Measurements from ENCODE around the gene NPTN. TPM values are rescaled to one million over a fixed set of nuclear protein-coding genes. Genes with fewer than 3 reads are reported as not detected.
"Not testable (repeated sequence)": the region's sequence is repeated elsewhere in the genome, so short reads cannot be mapped to it uniquely, and the experiment has no call there.

Gene NPTN
- total RNA-seq, 2 experiments from 2014 or later, result 44.5 to 46.0 TPM

- POLR2A ChIA-PET; H3K4me1 Mint-ChIP-seq; H3K27me3 Mint-ChIP-seq; H3K9me3 Mint-ChIP-seq; H3K36me3 Mint-ChIP-seq (ENCODE audit: low read depth); H3K4me3 Mint-ChIP-seq; H3K27ac Mint-ChIP-seq; DNase-seq: not testable (repeated sequence)
- CTCF ChIA-PET, result interaction anchor here (2.3 kb wide), 1 partner anchor 87 kb away, joined by 6 read pairs; no protein-coding TSS in a partner anchor
Measured at GRCh38 chr15:73548925-73549324, 84.3 kb downstream of the NPTN start.

GRCh38 chr15:73541479-73541878 lies 91.7 kb downstream of the NPTN start:
- Mint-ChIP-seq H3K9me3 (no peaks in the 10 kb centered on the region), H3K27ac (no peak overlapping the region), H3K4me1 (no peaks in the 10 kb centered on the region), H3K36me3 (ENCODE audit: low read depth) (no peaks in the 10 kb centered on the region), H3K27me3 (no peaks in the 10 kb centered on the region), H3K4me3 (no peak overlapping the region)
- no peak for DNase-seq
- ChIA-PET POLR2A (no interaction called here), CTCF (no interaction called here)

- Mint-ChIP-seq H3K4me3 (no peak overlapping the region), H3K4me1 (no peaks in the 10 kb centered on the region), H3K27me3 (peaks cover 1% of the 10 kb centered on the region), H3K27ac (no peak overlapping the region), H3K9me3 (no peaks in the 10 kb centered on the region), H3K36me3 (ENCODE audit: low read depth) (no peaks in the 10 kb centered on the region)
- DNase-seq, result no peak
- ChIA-PET POLR2A (no interaction called here), CTCF (interaction anchor here (0.7 kb wide), 1 partner anchor 20 kb away, joined by 3 read pairs; no protein-coding TSS in a partner anchor)
Measured at GRCh38 chr15:73540161-73540560, 93.0 kb downstream of the NPTN start.

GRCh38 chr15:73539212-73540128 lies 93.7 kb downstream of the NPTN start:
- no peak overlapping the region for H3K4me3 Mint-ChIP-seq
- ChIA-PET CTCF (interaction anchor here (0.6 to 0.7 kb wide), 2 partner anchors 21 to 70 kb away, joined by 3 read pairs; no protein-coding TSS in a partner anchor), POLR2A (no interaction called here)

GRCh38 chr15:73538563-73539211 lies 94.5 kb downstream of the NPTN start:
- CTCF ChIA-PET, result interaction anchor here (0.6 kb wide), 1 partner anchor 69 kb away, joined by 3 read pairs; no protein-coding TSS in a partner anchor
- POLR2A ChIA-PET, result no interaction called here
- H3K4me3 Mint-ChIP-seq, result no peak overlapping the region
- no peaks in the 10 kb centered on the region for H3K4me1 Mint-ChIP-seq
- no peak for DNase-seq
- no peak overlapping the region for H3K27ac Mint-ChIP-seq
- no peaks in the 10 kb centered on the region for H3K36me3 Mint-ChIP-seq (ENCODE audit: low read depth)
- no peaks in the 10 kb centered on the region for H3K9me3 Mint-ChIP-seq
- H3K27me3 Mint-ChIP-seq, result peaks cover 1% of the 10 kb centered on the region

More at GRCh38 chr15:73539212-73540128, 93.7 kb downstream of the NPTN start:
- Mint-ChIP-seq H3K9me3 (no peaks in the 10 kb centered on the region), H3K36me3 (ENCODE audit: low read depth) (no peaks in the 10 kb centered on the region), H3K27me3 (peaks cover 1% of the 10 kb centered on the region), H3K27ac (no peak overlapping the region), H3K4me1 (no peaks in the 10 kb centered on the region)
- DNase-seq, result no peak

GRCh38 chr15:73538123-73538522 lies 95.1 kb downstream of the NPTN start:
- no peak overlapping the region for H3K4me3 Mint-ChIP-seq
- DNase-seq, result no peak
- POLR2A ChIA-PET, result no interaction called here
- H3K27ac Mint-ChIP-seq, result no peak overlapping the region
- H3K4me1 Mint-ChIP-seq, result no peaks in the 10 kb centered on the region
- no peaks in the 10 kb centered on the region for H3K9me3 Mint-ChIP-seq
- no peaks in the 10 kb centered on the region for H3K36me3 Mint-ChIP-seq (ENCODE audit: low read depth)
- peaks cover 1% of the 10 kb centered on the region for H3K27me3 Mint-ChIP-seq
- CTCF ChIA-PET, result no interaction called here

DNA sequence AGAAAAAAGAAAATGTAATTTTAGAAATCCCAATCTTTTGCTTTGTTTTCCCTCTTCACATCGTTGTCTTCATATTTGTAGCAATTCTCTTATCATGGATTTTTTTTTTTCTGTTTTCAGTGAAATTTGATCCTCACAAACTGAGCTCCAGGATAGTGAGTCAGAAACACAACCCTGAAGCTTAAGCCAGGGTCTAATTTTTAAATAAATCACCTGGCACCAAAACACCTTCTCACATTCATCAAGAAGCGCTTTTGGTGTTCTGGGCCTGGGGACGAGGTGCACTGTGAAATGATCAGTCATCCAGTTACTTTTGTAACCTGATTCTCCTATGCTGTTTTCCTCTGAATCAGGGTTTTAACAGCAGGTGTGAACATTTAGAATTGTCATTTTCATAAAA lies 102.5 kb downstream of the NPTN start:
- Mint-ChIP-seq H3K4me1 (no peaks in the 10 kb centered on the region), H3K4me3 (no peak overlapping the region), H3K27ac (no peak overlapping the region), H3K36me3 (ENCODE audit: low read depth) (no peaks in the 10 kb centered on the region), H3K27me3 (peaks cover 6% of the 10 kb centered on the region), H3K9me3 (no peaks in the 10 kb centered on the region)
- ChIA-PET CTCF (interaction anchor here (0.6 to 1.8 kb wide), 2 partner anchors 106 to 961 kb away, joined by 3 to 7 read pairs; no protein-coding TSS in a partner anchor), POLR2A (no interaction called here)
- DNase-seq, result no peak

DNA sequence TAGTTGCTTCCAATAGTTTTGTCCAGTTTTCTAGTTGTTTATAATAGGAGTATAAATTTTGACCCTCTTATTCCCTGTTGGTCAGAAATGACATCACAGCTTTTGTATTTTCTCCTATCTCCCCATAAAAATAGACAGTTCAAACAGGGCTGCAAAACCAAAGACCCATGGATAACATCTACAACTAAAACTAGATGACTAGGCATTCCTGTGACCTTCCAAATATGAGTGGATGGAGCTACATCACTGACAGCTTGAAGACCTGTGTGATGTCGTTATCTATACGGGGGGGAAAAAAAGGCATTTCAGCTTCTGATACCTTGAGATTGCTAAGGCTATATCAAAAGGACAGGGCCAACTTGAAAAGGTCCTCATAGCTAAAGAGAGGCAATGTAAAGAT lies 105.6 kb downstream of the NPTN start:
- no peaks in the 10 kb centered on the region for H3K9me3 Mint-ChIP-seq
- no peak overlapping the region for H3K4me3 Mint-ChIP-seq
- CTCF ChIA-PET, result no interaction called here
- no peak overlapping the region for H3K27ac Mint-ChIP-seq
- DNase-seq, result no peak
- POLR2A ChIA-PET, result no interaction called here
- no peaks in the 10 kb centered on the region for H3K36me3 Mint-ChIP-seq (ENCODE audit: low read depth)
- peaks cover 11% of the 10 kb centered on the region for H3K27me3 Mint-ChIP-seq
- no peaks in the 10 kb centered on the region for H3K4me1 Mint-ChIP-seq

- Mint-ChIP-seq H3K9me3 (no peaks in the 10 kb centered on the region), H3K4me3 (no peak overlapping the region), H3K36me3 (ENCODE audit: low read depth) (no peaks in the 10 kb centered on the region), H3K27me3 (peaks cover 11% of the 10 kb centered on the region), H3K27ac (no peak overlapping the region), H3K4me1 (peaks cover 3% of the 10 kb centered on the region)
- ChIA-PET POLR2A (interaction anchor here (0.7 kb wide), 1 partner anchor 26 kb away, joined by 3 read pairs; no protein-coding TSS in a partner anchor), CTCF (no interaction called here)
- no peak for DNase-seq
Measured at GRCh38 chr15:73524919-73525318, 108.3 kb downstream of the NPTN start.

DNA sequence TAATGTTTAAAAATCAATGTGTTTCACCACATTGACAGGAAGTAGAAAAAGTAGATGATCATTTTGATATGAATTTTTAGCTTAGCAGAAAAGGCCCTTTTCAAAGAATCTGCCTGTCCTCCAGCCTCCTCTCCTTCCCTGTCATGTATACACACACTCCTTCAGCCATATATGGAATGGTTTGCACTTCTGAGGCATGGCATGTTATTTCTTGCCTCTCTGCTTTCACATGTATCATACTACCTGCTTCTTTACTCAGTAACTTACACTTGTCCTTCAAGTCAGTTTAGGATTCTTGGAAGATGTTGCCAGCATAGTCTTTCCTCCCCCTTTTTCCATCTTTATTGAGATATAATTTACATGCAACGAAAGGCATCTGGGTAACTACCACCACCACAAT lies 111.2 kb downstream of the NPTN start:
- no peaks in the 10 kb centered on the region for H3K9me3 Mint-ChIP-seq
- no peak overlapping the region for H3K27ac Mint-ChIP-seq
- ChIA-PET CTCF (no interaction called here), POLR2A (no interaction called here)
- no peaks in the 10 kb centered on the region for H3K36me3 Mint-ChIP-seq (ENCODE audit: low read depth)
- peaks cover 11% of the 10 kb centered on the region for H3K27me3 Mint-ChIP-seq
- DNase-seq, result no peak
- H3K4me1 Mint-ChIP-seq, result peaks cover 19% of the 10 kb centered on the region
- H3K4me3 Mint-ChIP-seq, result no peak overlapping the region

GRCh38 chr15:73518876-73519733 lies 114.1 kb downstream of the NPTN start:
- Mint-ChIP-seq H3K9me3 (no peaks in the 10 kb centered on the region), H3K36me3 (ENCODE audit: low read depth) (no peaks in the 10 kb centered on the region), H3K4me3 (no peak overlapping the region), H3K27ac (no peak overlapping the region), H3K4me1 (peaks cover 23% of the 10 kb centered on the region), H3K27me3 (peaks cover 3% of the 10 kb centered on the region)
- POLR2A ChIA-PET, result no interaction called here
- CTCF ChIA-PET, result no interaction called here
- DNase-seq, result no peak

DNA sequence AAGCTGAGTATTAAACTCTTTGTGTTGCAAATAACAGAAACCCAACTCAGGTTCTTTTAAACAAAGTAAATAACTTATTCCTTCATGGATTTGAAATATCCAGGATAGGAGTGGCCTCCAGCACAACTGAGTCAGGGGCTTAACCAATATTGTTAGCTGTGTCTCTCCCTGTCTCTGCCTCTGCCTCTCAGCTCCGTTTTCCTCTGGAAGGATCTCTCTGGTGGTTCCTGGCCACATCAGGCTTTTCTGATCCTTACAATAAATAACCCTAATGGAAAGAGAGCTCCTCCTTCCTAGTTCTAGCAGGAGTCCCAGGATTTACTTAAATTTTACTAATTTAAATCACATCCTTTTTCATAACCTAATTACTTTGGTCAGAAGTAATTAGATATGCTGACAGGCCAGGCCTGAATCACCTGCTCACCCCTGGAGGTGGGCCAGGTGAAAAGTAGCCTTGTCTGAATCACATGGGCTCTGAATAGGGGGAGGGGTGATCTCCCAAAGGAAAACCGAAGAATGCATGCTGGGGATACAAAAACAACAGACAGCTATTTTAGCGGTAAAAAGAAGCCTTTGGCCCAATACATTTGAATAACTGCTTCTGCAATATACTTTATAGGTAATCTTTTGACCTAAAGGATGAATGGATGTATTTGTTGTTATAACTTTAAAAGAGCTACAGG lies 114.9 kb downstream of the NPTN start:
- CTCF ChIA-PET, result no interaction called here
- POLR2A ChIA-PET, result no interaction called here
- Mint-ChIP-seq H3K27ac (no peak overlapping the region), H3K36me3 (ENCODE audit: low read depth) (no peaks in the 10 kb centered on the region), H3K27me3 (no peaks in the 10 kb centered on the region), H3K4me3 (no peak overlapping the region), H3K9me3 (no peaks in the 10 kb centered on the region), H3K4me1 (peaks cover 23% of the 10 kb centered on the region)
- DNase-seq, result no peak
